ENCODE measurements around the gene ZSCAN22.

ZSCAN22 gene

GRCh38 chr19:58381460-58382212, 54.8 kb downstream of the ZSCAN22 start:
- no peaks in the 10 kb centered on the region for H3K36me3 ChIP-seq (ENCODE audit: control insufficient read depth in 1 of 2, insufficient read depth in 2 of 2, low read length in 2 of 2)
- peak overlapping the region; percentile 54 for H3K4ac ChIP-seq (ENCODE audit: low read depth, low read length)
- peak overlapping the region; percentile 63 for H3K14ac ChIP-seq (ENCODE audit: low read length)
- H3K18ac ChIP-seq (ENCODE audit: low read length), result no peak overlapping the region
- no CpG with 5 or more reads among the region's 26 CpGs for WGBS (ENCODE audit: extremely low coverage, insufficient coverage, insufficient read length)
- peak overlapping the region; percentile 64 for H3K4me3 ChIP-seq (ENCODE audit: low read depth, low read length)
- H2BK12ac ChIP-seq (ENCODE audit: low read length), result peak overlapping the region; percentile 17
- no peak overlapping the region for H3K23ac ChIP-seq (ENCODE audit: low read length)
- H3K9ac ChIP-seq (ENCODE audit: low read length), result peak overlapping the region; percentile 0
- peak overlapping the region; percentile 93 for H3K4me2 ChIP-seq (ENCODE audit: low read length)
- H4K12ac ChIP-seq (ENCODE audit: low read depth, low read length), result peak overlapping the region; percentile 60
- H2BK5ac ChIP-seq (ENCODE audit: low read depth, low read length, poor library complexity), result no peak overlapping the region
- H3K4me1 ChIP-seq (ENCODE audit: control insufficient read depth in 1 of 2, insufficient read depth in 2 of 2, low read length in 2 of 2), result peaks cover 17 to 28% of the 10 kb centered on the region in 2 experiments
- no peaks in the 10 kb centered on the region for H3K27me3 ChIP-seq (ENCODE audit: insufficient read depth, low read length)
- H3K27ac ChIP-seq (ENCODE audit: low read depth, low read length), result no peak overlapping the region
- no peaks in the 10 kb centered on the region for H3K9me3 ChIP-seq (ENCODE audit: insufficient read depth, low read depth, low read length)
- no peak overlapping the region for H2BK120ac ChIP-seq (ENCODE audit: insufficient read depth, low read length, poor library complexity)
- H4K8ac ChIP-seq (ENCODE audit: low read depth, low read length), result peak overlapping the region; percentile 82
- peaks cover 14% of the 10 kb centered on the region for H3K79me1 ChIP-seq (ENCODE audit: low read length)
- H4K91ac ChIP-seq (ENCODE audit: low read depth, low read length), result no peak overlapping the region
- peak overlapping the region; percentile 25 for H2AFZ ChIP-seq (ENCODE audit: insufficient read depth, low read length, poor library complexity)
- H2AK5ac ChIP-seq (ENCODE audit: low read length), result peak overlapping the region; percentile 37
- DNase-seq, result no peak
- H3K79me2 ChIP-seq (ENCODE audit: control insufficient read depth, insufficient read depth, low read length, poor library complexity), result peaks cover 6% of the 10 kb centered on the region

DNA sequence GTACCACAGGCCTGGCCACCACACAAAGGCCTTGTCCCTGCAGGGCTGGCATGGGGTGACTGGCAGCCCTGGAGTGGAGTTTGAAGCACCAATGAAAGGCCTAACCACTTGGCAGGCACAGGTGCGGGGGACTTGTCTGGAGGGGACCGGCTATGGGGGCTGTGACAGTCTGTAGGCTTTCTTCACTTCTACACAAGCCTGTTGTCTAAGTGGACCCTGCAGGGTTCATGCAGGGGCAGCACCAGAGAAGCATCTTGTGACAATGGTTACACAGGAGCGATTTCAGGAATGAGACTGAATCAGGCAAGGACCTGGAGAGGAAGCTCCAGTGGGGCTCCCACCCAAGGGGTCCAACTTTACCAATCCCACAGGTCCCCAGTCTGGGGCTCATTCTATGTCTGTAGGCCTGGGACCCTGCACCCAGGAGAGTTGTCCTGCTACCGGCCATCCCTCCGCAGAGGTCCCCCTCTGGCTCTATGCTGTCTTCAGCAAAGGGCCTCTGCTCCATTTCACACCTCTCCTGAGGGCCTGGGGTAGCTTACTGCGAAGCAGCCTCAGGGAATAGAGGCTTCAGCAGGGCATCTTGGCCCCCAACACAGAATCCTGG, 56.3 kb downstream of the ZSCAN22 start:
- Histone ChIP-seq H3K4me2 (ENCODE audit: low read length) (no peak overlapping the region), H2BK12ac (ENCODE audit: low read length) (no peak overlapping the region), H3K23ac (ENCODE audit: low read length) (no peak overlapping the region), H3K4me3 (ENCODE audit: low read depth, low read length) (no peak overlapping the region), H3K79me1 (ENCODE audit: low read length) (peaks cover 17% of the 10 kb centered on the region), H3K4ac (ENCODE audit: low read depth, low read length) (no peak overlapping the region), H2AK5ac (ENCODE audit: low read length) (no peak overlapping the region), H4K8ac (ENCODE audit: low read depth, low read length) (no peak overlapping the region), H3K9me3 (ENCODE audit: insufficient read depth, low read depth, low read length) (no peaks in the 10 kb centered on the region), H2BK5ac (ENCODE audit: low read depth, low read length, poor library complexity) (no peak overlapping the region), H2AFZ (ENCODE audit: insufficient read depth, low read length, poor library complexity) (no peak overlapping the region), H3K4me1 (ENCODE audit: control insufficient read depth in 1 of 2, insufficient read depth in 2 of 2, low read length in 2 of 2) (peaks cover 23 to 34% of the 10 kb centered on the region in 2 experiments), H3K18ac (ENCODE audit: low read length) (no peak overlapping the region), H3K9ac (ENCODE audit: low read length) (no peak overlapping the region), H3K27me3 (ENCODE audit: insufficient read depth, low read length) (no peaks in the 10 kb centered on the region), H2BK120ac (ENCODE audit: insufficient read depth, low read length, poor library complexity) (no peak overlapping the region), H4K91ac (ENCODE audit: low read depth, low read length) (no peak overlapping the region), H3K14ac (ENCODE audit: low read length) (no peak overlapping the region), H3K79me2 (ENCODE audit: control insufficient read depth, insufficient read depth, low read length, poor library complexity) (peaks cover 15% of the 10 kb centered on the region), H4K12ac (ENCODE audit: low read depth, low read length) (no peak overlapping the region), H3K36me3 (ENCODE audit: control insufficient read depth in 1 of 2, insufficient read depth in 2 of 2, low read length in 2 of 2) (peaks cover 1% of the 10 kb centered on the region in 2 experiments), H3K27ac (ENCODE audit: low read depth, low read length) (no peak overlapping the region)
- WGBS (ENCODE audit: extremely low coverage, insufficient coverage, insufficient read length), result no CpG with 5 or more reads among the region's 6 CpGs
- no peak for DNase-seq

DNA sequence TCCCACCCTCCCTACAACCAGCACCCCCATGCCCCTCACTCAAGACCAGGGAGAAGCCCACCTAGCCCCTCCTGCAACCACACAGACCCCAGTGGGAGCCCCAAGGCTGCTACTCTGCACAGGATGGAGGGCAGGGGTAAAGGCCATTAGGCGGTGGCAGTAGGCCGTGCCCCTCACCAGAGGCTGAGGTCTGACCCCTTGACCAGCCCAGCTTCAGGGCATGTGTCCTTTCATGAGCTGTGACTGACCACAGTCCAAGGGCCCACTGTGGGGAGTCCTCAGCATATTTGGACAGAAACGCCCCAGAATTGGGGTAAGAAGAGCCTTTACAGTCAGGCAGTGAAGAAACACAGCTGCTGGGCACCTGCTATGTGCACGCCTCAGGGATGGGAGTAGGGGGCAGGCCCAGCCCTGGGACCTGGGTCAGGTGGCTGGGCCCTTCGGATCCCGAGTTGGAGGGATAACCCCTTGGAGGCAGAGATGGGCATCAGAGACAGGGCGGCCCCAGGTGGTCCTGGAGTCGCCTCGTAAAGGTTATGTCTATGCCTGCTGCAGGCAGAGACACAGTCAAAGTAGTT, 58.6 kb downstream of the ZSCAN22 start:
- Histone ChIP-seq H4K12ac (ENCODE audit: low read depth, low read length) (peak overlapping the region; percentile 45), H4K91ac (ENCODE audit: low read depth, low read length) (peak overlapping the region; percentile 98), H3K36me3 (ENCODE audit: control insufficient read depth in 1 of 2, insufficient read depth in 2 of 2, low read length in 2 of 2) (peaks cover 6 to 14% of the 10 kb centered on the region in 2 experiments), H2BK12ac (ENCODE audit: low read length) (no peak overlapping the region), H3K9me3 (ENCODE audit: insufficient read depth, low read depth, low read length) (no peaks in the 10 kb centered on the region), H2BK120ac (ENCODE audit: insufficient read depth, low read length, poor library complexity) (no peak overlapping the region), H2AFZ (ENCODE audit: insufficient read depth, low read length, poor library complexity) (no peak overlapping the region), H3K79me1 (ENCODE audit: low read length) (peaks cover 15% of the 10 kb centered on the region), H4K8ac (ENCODE audit: low read depth, low read length) (peak overlapping the region; percentile 95), H3K4ac (ENCODE audit: low read depth, low read length) (peak overlapping the region; percentile 23), H3K9ac (ENCODE audit: low read length) (peak overlapping the region; percentile 99), H3K27ac (ENCODE audit: low read depth, low read length) (peak overlapping the region; percentile 97), H3K23ac (ENCODE audit: low read length) (no peak overlapping the region), H3K14ac (ENCODE audit: low read length) (peak overlapping the region; percentile 94), H3K4me3 (ENCODE audit: low read depth, low read length) (no peak overlapping the region), H3K4me2 (ENCODE audit: low read length) (peak overlapping the region; percentile 63), H2BK5ac (ENCODE audit: low read depth, low read length, poor library complexity) (no peak overlapping the region), H2AK5ac (ENCODE audit: low read length) (peak overlapping the region; percentile 56), H3K27me3 (ENCODE audit: insufficient read depth, low read length) (no peaks in the 10 kb centered on the region), H3K79me2 (ENCODE audit: control insufficient read depth, insufficient read depth, low read length, poor library complexity) (peaks cover 15% of the 10 kb centered on the region), H3K4me1 (ENCODE audit: control insufficient read depth in 1 of 2, insufficient read depth in 2 of 2, low read length in 2 of 2) (peaks cover 18 to 28% of the 10 kb centered on the region in 2 experiments), H3K18ac (ENCODE audit: low read length) (peak overlapping the region; percentile 9)
- no peak for DNase-seq
- no CpG with 5 or more reads among the region's 9 CpGs for WGBS (ENCODE audit: extremely low coverage, insufficient coverage, insufficient read length)

DNA sequence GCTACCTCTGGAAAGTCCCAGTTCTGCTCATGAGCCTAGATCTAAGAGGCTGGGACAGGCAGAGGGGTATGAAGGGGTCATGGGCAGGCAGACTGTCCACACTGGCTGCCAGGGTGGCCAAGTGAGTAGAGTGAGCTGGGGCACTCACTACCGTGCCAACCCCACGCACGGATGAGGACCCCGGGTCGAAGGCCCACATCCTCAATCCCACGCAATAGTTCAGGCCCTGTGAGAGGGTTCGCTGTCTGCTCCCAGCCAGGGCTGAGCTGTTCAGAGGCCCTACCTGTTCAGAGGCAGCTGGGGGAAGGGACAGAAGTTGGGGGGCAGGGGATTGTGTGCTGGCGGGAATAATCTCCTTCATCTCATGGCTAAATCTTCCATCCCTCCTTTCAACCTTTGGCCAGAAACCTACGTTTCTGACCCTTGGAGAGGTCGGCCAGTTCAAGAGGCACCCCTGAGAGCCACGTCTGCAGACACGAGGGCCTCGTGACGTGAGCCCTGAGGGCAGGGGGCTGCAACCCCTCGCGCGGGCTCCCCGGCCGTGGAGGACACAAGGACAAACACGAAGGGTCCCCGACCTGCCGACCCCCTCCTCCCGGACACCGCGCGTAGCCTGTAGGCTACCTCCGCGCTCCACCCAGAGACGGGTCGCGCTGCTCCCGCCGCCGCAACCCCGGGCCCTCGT, 59.2 kb downstream of the ZSCAN22 start:
- Histone ChIP-seq H3K23ac (ENCODE audit: low read length) (no peak overlapping the region), H2BK5ac (ENCODE audit: low read depth, low read length, poor library complexity) (peak overlapping the region; percentile 81), H3K14ac (ENCODE audit: low read length) (peak overlapping the region; percentile 94), H3K79me2 (ENCODE audit: control insufficient read depth, insufficient read depth, low read length, poor library complexity) (peaks cover 15% of the 10 kb centered on the region), H3K9ac (ENCODE audit: low read length) (peak overlapping the region; percentile 99), H2BK120ac (ENCODE audit: insufficient read depth, low read length, poor library complexity) (peak overlapping the region; percentile 70), H3K27ac (ENCODE audit: low read depth, low read length) (peak overlapping the region; percentile 97), H3K79me1 (ENCODE audit: low read length) (peaks cover 11% of the 10 kb centered on the region), H3K4ac (ENCODE audit: low read depth, low read length) (peak overlapping the region; percentile 23), H3K27me3 (ENCODE audit: insufficient read depth, low read length) (no peaks in the 10 kb centered on the region), H4K91ac (ENCODE audit: low read depth, low read length) (peak overlapping the region; percentile 98), H3K18ac (ENCODE audit: low read length) (peak overlapping the region; percentile 96), H3K4me3 (ENCODE audit: low read depth, low read length) (peak overlapping the region; percentile 80), H3K36me3 (ENCODE audit: control insufficient read depth in 1 of 2, insufficient read depth in 2 of 2, low read length in 2 of 2) (peaks cover 8 to 17% of the 10 kb centered on the region in 2 experiments), H4K8ac (ENCODE audit: low read depth, low read length) (peak overlapping the region; percentile 95), H3K4me2 (ENCODE audit: low read length) (peak overlapping the region; percentile 63), H2AK5ac (ENCODE audit: low read length) (peak overlapping the region; percentile 56), H3K4me1 (ENCODE audit: control insufficient read depth in 1 of 2, insufficient read depth in 2 of 2, low read length in 2 of 2) (peaks cover 18 to 28% of the 10 kb centered on the region in 2 experiments), H2BK12ac (ENCODE audit: low read length) (no peak overlapping the region), H4K12ac (ENCODE audit: low read depth, low read length) (peak overlapping the region; percentile 95), H3K9me3 (ENCODE audit: insufficient read depth, low read depth, low read length) (no peaks in the 10 kb centered on the region), H2AFZ (ENCODE audit: insufficient read depth, low read length, poor library complexity) (peak overlapping the region; percentile 77)
- DNase-seq, result no peak
- no CpG with 5 or more reads among the region's 36 CpGs for WGBS (ENCODE audit: extremely low coverage, insufficient coverage, insufficient read length)

Measured in trophoblast cell (in vitro differentiated cells and primary cell).